Stimulated activated CD4-positive, alpha-beta T cell treated with anti-CD3 and anti-CD28 coated beads, Interleukin-4, amount 100 ng/mL, for 24 hours (primary cell): ENCODE data around the gene NKX1-1.
"Not testable (repeated sequence)": the region's sequence is repeated elsewhere in the genome, so short reads cannot be mapped to it uniquely, and the experiment has no call there.

ENCODE experiments used
- DNase-seq: peaks from one replicate; pipeline ENCODE4 v3.0.0-alpha.2; 2020

The NKX1-1 gene

GRCh38 chr4:1406394-1406980, at the start of gene NKX1-1:
Gene NKX1-1, minus strand, starts transcription at chr4:1406442. Its CDS starts 0 bp downstream, at chr4:1406442.
- no peak for DNase-seq

- no peak for DNase-seq
These were observed 47.5 kb upstream of the NKX1-1 start for GRCh38 chr4:1453731-1454130.

- no peak for DNase-seq
These were observed 46.3 kb upstream of the NKX1-1 start for GRCh38 chr4:1452431-1453051.

- no peak for DNase-seq
These were observed 45.5 kb upstream of the NKX1-1 start for GRCh38 chr4:1451752-1452122.

GRCh38 chr4:1451106-1451751, 45.0 kb upstream of the NKX1-1 start:
- no peak for DNase-seq

GRCh38 chr4:1449833-1450741, 43.8 kb upstream of the NKX1-1 start:
- no peak for DNase-seq

GRCh38 chr4:1449475-1449832, 43.2 kb upstream of the NKX1-1 start:
- DNase-seq: no peak

GRCh38 chr4:1448589-1449420, 42.6 kb upstream of the NKX1-1 start:
- no peak for DNase-seq

- DNase-seq: no peak
These were observed 41.7 kb upstream of the NKX1-1 start for GRCh38 chr4:1447676-1448588.

GRCh38 chr4:1446502-1447386, 40.5 kb upstream of the NKX1-1 start:
- no peak for DNase-seq

- no peak for DNase-seq
These were observed 39.6 kb upstream of the NKX1-1 start for GRCh38 chr4:1445716-1446445.

- not testable (repeated sequence) for DNase-seq
These were observed 37.5 kb upstream of the NKX1-1 start for GRCh38 chr4:1443688-1444172.

GRCh38 chr4:1427010-1427409, 20.8 kb upstream of the NKX1-1 start:
- no peak for DNase-seq

GRCh38 chr4:1421657-1422056, 15.4 kb upstream of the NKX1-1 start:
- no peak for DNase-seq

- DNase-seq: no peak
These were observed 13.5 kb upstream of the NKX1-1 start for GRCh38 chr4:1419708-1420107.

- peak; percentile 1 for DNase-seq
These were observed 12.4 kb upstream of the NKX1-1 start for GRCh38 chr4:1418494-1419285.

- DNase-seq: peak; percentile 2
These were observed 11.5 kb upstream of the NKX1-1 start for GRCh38 chr4:1417522-1418390.

GRCh38 chr4:1416948-1417260, 10.7 kb upstream of the NKX1-1 start:
- no peak for DNase-seq
